GM23338 (cell line): ENCODE measurements around the gene DIDO1. TPM values are rescaled to one million over a fixed set of nuclear protein-coding genes. Genes with fewer than 3 reads are reported as not detected.

ENCODE experiments used
- ATAC-seq: fragments of 200-7000 bp; cut with Tn5 transposase; 3 replicates; pipeline ENCODE4 v1.9.1; 2020
- DNase-seq: peaks from one replicate; pipeline ENCODE4 v3.0.0-alpha.2; 2015; ENCODE audit warnings: low spot score
- H2AFZ ChIP-seq: fragments of 200-600 bp; sonication (generic); 2 replicates; pipeline ENCODE4 v1.8.0; 2016; ENCODE audit warnings: antibody characterized with exemption, mild to moderate bottlenecking, moderate library complexity
- H3F3A ChIP-seq: fragments of 200-600 bp; sonication (generic); replicated peaks from 2 replicates; pipeline ENCODE4 v1.8.0; 2017; ENCODE audit warnings: antibody characterized with exemption, mixed run types, low read depth
- H3K27ac ChIP-seq: fragments of 200-600 bp; sonication (generic); 2 replicates; pipeline ENCODE4 v1.6.1; 2016; ENCODE audit warnings: low read depth
- H3K27me3 ChIP-seq: fragments of 200-600 bp; sonication (generic); 2 replicates; pipeline ENCODE4 v1.8.0; 2016; ENCODE audit warnings: mild to moderate bottlenecking, mixed run types, moderate library complexity; ENCODE audit not compliant: insufficient read depth
- H3K36me3 ChIP-seq: fragments of 200-600 bp; sonication (generic); 2 replicates; pipeline ENCODE4 v1.8.0; 2016; ENCODE audit warnings: mild to moderate bottlenecking; ENCODE audit not compliant: insufficient read depth
- H3K4me1 ChIP-seq: fragments of 200-600 bp; sonication (generic); 2 replicates; pipeline ENCODE4 v1.8.0; 2016; ENCODE audit warnings: mild to moderate bottlenecking, moderate library complexity; ENCODE audit not compliant: insufficient read depth
- H3K4me2 ChIP-seq: fragments of 200-600 bp; sonication (generic); 2 replicates; pipeline ENCODE4 v1.7.1; 2017; ENCODE audit warnings: mixed run types
- H3K4me3 ChIP-seq: fragments of 200-600 bp; sonication (generic); 2 replicates; pipeline ENCODE4 v1.6.1; 2016; ENCODE audit warnings: mixed run types
- H3K79me2 ChIP-seq: fragments of 200-600 bp; sonication (generic); replicated peaks from 2 replicates; pipeline ENCODE4 v1.8.0; 2017; ENCODE audit warnings: mild to moderate bottlenecking; ENCODE audit not compliant: insufficient read depth
- H3K9me2 ChIP-seq: fragments of 200-600 bp; sonication (generic); 2 replicates; pipeline ENCODE4 v1.8.0; 2017; ENCODE audit not compliant: insufficient read depth
- H4K20me1 ChIP-seq: fragments of 200-600 bp; sonication (generic); replicated peaks from 2 replicates; pipeline ENCODE4 v1.8.0; 2017; ENCODE audit warnings: mild to moderate bottlenecking; ENCODE audit not compliant: insufficient read depth
- H3K27ac Mint-ChIP-seq: 2 replicates; pipeline ENCODE4 v1.8.0; 2020; ENCODE audit warnings: inconsistent platforms, mild to moderate bottlenecking, moderate library complexity, mixed read lengths
- H3K27me3 Mint-ChIP-seq: 3 replicates; pipeline ENCODE4 v1.8.0; 2022; ENCODE audit warnings: low read depth, mild to moderate bottlenecking, moderate library complexity, mixed read lengths, inconsistent platforms; ENCODE audit not compliant: insufficient read depth, poor library complexity
- H3K36me3 Mint-ChIP-seq: 3 replicates; pipeline ENCODE4 v1.8.0; 2021; ENCODE audit warnings: low read depth, mild to moderate bottlenecking, inconsistent platforms, moderate library complexity, mixed read lengths
- H3K4me1 Mint-ChIP-seq: 3 replicates; pipeline ENCODE4 v1.8.0; 2020; ENCODE audit warnings: mild to moderate bottlenecking, inconsistent platforms, mixed read lengths
- H3K4me3 Mint-ChIP-seq: 3 replicates; pipeline ENCODE4 v1.8.0; 2021; ENCODE audit warnings: moderate library complexity, mild to moderate bottlenecking, inconsistent platforms, mixed read lengths
- H3K9me3 Mint-ChIP-seq: 3 replicates; pipeline ENCODE4 v1.8.0; 2020; ENCODE audit warnings: moderate library complexity, mild to moderate bottlenecking, inconsistent platforms, mixed read lengths
- CREB1 ChIP-seq: fragments of 250-450 bp; sonication (Bioruptor Pico); IDR thresholded peaks from 2 replicates; pipeline ENCODE4 v1.5.0; 2020; ENCODE audit warnings: low read depth, mild to moderate bottlenecking, moderate library complexity
- ETS1 ChIP-seq: IDR thresholded peaks from 2 replicates; pipeline ENCODE4 v1.6.1; 2016; ENCODE audit warnings: antibody characterized with exemption
- JUNB ChIP-seq: IDR thresholded peaks from one replicate; pipeline ENCODE4 v1.6.1; 2016; ENCODE audit warnings: antibody characterized with exemption; ENCODE audit not compliant: unreplicated experiment
- NANOG ChIP-seq: IDR thresholded peaks from 2 replicates; pipeline ENCODE4 v1.6.1; 2016; ENCODE audit warnings: antibody characterized with exemption, borderline replicate concordance
- POLR2AphosphoS5 ChIP-seq: IDR thresholded peaks from 2 replicates; pipeline ENCODE4 v1.6.1; 2016; ENCODE audit warnings: antibody characterized with exemption, low read depth
- STAT1 ChIP-seq: IDR thresholded peaks from one replicate; pipeline ENCODE4 v1.6.1; 2016; ENCODE audit warnings: antibody characterized with exemption; ENCODE audit not compliant: unreplicated experiment
- ZNF331 ChIP-seq: fragments of 250-450 bp; sonication (Bioruptor Pico); IDR thresholded peaks from 2 replicates; pipeline ENCODE4 v1.5.0; 2020; ENCODE audit warnings: low read depth, mild to moderate bottlenecking, moderate library complexity
- ZNF462 ChIP-seq: fragments of 250-450 bp; sonication (Bioruptor Pico); IDR thresholded peaks from 2 replicates; pipeline ENCODE4 v1.5.0; 2020; ENCODE audit warnings: mild to moderate bottlenecking, moderate library complexity
- polyA plus RNA-seq: library from polyadenylated mRNA; unstranded; fragments of >200 nt; fragmentation: Nextera tagmentation; extraction: Ambion mirVana; gene quantifications from 2 replicates; pipeline ENCODE4 v1.2.1, GENCODE V29; 2016
- total RNA-seq: library from RNA; depleted of rRNA; stranded (reverse); fragments of >200 nt; shearing (Covaris generic); gene quantifications from 2 replicates; pipeline ENCODE4 v1.2.3, GENCODE V29; 2014
- TF ChIP-seq, protein P1 (sequence below): IDR thresholded peaks from one replicate; pipeline ENCODE4 v1.6.1; 2018; ENCODE audit warnings: antibody characterized with exemption; ENCODE audit not compliant: unreplicated experiment
- TF ChIP-seq, protein P2 (sequence below), 2 experiments: fragments of 200-600 bp in 1 of 2; sonication (generic) in 1 of 2; conservative IDR thresholded peaks; 2 replicates each; pipeline versions ENCODE4 v1.5.1 to v1.6.1; 2016 to 2017; ENCODE audit warnings: antibody characterized with exemption in 2 of 2, low read depth in 2 of 2, mild to moderate bottlenecking in 2 of 2, moderate library complexity in 1 of 2

Gene DIDO1
- total and polyA plus RNA-seq, 2 experiments from 2014 or later: 72.4 to 162 TPM

DNA sequence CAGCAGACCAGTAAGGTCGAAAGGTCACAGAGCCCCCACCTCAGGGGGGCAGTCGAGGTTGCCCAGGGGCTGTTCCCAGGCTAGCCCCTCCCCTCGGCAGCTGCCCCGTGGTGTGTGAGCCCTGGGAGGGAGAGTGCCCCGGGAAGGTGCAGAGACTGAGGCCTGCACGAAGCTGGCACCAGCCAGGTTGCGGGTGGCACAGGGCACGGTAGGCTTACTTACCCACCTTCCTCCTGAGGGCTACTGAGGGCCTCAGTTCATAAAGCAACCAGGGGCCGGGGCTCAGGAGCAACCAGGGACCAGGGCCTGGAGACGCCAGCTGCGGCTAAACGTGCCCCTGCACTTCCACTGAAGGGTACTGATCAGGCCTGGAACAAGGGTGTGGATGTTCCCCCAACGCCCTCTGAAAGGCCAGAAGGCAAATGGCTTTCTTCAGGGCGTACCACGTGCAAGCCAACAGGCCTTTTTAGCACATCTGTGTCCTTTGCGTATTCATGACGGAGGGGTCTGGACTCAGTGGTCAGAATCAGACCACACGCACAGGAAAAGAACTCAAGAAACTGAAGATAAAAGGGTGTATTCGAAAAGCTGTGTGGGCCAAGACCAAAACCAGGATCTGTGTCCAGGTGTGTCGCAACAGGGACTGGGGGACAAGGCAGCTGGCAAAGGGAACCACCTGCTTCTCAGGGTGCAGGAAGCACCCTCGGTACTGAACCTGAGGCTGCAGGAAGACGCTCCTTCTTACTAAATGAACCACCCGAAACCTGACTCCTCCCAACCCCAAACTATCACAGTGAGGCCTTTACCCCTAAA lies 40.2 kb downstream of the DIDO1 start (continued):
- TF ChIP-seq JUNB (no peak), POLR2AphosphoS5 (no peak; the same call in none of the 2 replicates)

DNA sequence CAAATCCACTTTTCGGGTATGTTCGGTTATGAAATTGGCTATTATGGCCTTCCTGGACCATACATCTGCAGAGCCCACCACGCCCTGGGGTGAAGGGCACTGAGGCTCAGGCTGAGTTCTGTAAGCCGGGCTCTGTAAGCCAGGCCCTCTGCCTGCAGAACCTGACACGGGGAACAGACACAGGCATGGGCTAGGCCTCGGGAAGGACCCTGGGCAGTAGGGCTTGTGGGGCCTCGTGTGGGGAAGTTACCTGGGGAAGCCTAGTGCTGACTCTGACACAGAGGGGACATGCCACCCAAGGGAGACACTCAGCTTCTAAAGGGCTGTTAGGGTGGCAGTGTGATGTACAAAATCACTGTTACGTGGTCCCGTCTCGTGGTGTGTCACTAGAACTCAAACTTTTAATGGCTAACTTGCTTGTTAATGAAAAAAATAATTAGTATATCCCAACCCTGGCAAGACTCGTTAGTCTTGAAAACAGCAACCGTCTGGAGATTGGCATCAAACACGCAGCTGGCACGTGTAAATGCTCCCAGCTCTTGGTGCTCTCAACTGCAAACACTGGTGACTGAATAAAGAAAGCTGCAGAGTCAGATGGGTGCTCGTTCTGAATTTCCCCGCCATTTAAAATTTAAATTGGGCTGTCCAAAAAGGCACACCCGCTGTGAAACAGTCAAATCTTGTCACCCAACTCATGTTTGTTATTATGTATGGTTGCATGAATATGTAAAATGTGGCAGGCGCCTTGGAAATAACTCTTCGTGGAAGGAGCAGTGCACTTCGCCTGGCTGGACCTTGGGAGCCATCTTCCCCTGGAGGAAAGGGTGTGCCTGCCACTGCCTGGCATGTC lies 41.0 kb downstream of the DIDO1 start:
- Histone ChIP-seq H3F3A (peaks cover 59% of the 10 kb centered on the region; the same call in 1 of the 2 replicates), H3K9me2 (no peaks in the 10 kb centered on the region), H3K4me3 (no peak overlapping the region), H3K27ac (no peak overlapping the region), H3K27me3 (no peaks in the 10 kb centered on the region), H4K20me1 (peaks cover 7% of the 10 kb centered on the region), H3K36me3 (peaks cover 36% of the 10 kb centered on the region), H3K4me2 (peak overlapping the region; percentile 15; the same call in 1 of the 2 replicates), H2AFZ (no peak overlapping the region), H3K4me1 (peaks cover 18% of the 10 kb centered on the region), H3K79me2 (no peaks in the 10 kb centered on the region)
- no peak for DNase-seq
- Mint-ChIP-seq H3K36me3 (peaks cover 53% of the 10 kb centered on the region), H3K4me3 (no peak overlapping the region), H3K27ac (no peak overlapping the region), H3K4me1 (peaks cover 42% of the 10 kb centered on the region), H3K9me3 (no peaks in the 10 kb centered on the region; the same call in 2 of the 3 replicates), H3K27me3 (peaks cover 13% of the 10 kb centered on the region)
- ATAC-seq: peak; percentile 9
- TF ChIP-seq, protein P1, sequence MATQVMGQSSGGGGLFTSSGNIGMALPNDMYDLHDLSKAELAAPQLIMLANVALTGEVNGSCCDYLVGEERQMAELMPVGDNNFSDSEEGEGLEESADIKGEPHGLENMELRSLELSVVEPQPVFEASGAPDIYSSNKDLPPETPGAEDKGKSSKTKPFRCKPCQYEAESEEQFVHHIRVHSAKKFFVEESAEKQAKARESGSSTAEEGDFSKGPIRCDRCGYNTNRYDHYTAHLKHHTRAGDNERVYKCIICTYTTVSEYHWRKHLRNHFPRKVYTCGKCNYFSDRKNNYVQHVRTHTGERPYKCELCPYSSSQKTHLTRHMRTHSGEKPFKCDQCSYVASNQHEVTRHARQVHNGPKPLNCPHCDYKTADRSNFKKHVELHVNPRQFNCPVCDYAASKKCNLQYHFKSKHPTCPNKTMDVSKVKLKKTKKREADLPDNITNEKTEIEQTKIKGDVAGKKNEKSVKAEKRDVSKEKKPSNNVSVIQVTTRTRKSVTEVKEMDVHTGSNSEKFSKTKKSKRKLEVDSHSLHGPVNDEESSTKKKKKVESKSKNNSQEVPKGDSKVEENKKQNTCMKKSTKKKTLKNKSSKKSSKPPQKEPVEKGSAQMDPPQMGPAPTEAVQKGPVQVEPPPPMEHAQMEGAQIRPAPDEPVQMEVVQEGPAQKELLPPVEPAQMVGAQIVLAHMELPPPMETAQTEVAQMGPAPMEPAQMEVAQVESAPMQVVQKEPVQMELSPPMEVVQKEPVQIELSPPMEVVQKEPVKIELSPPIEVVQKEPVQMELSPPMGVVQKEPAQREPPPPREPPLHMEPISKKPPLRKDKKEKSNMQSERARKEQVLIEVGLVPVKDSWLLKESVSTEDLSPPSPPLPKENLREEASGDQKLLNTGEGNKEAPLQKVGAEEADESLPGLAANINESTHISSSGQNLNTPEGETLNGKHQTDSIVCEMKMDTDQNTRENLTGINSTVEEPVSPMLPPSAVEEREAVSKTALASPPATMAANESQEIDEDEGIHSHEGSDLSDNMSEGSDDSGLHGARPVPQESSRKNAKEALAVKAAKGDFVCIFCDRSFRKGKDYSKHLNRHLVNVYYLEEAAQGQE: no peak
- no peak for TF ChIP-seq CREB1 (CRISPR knock-in tag)
- TF ChIP-seq, protein P2, sequence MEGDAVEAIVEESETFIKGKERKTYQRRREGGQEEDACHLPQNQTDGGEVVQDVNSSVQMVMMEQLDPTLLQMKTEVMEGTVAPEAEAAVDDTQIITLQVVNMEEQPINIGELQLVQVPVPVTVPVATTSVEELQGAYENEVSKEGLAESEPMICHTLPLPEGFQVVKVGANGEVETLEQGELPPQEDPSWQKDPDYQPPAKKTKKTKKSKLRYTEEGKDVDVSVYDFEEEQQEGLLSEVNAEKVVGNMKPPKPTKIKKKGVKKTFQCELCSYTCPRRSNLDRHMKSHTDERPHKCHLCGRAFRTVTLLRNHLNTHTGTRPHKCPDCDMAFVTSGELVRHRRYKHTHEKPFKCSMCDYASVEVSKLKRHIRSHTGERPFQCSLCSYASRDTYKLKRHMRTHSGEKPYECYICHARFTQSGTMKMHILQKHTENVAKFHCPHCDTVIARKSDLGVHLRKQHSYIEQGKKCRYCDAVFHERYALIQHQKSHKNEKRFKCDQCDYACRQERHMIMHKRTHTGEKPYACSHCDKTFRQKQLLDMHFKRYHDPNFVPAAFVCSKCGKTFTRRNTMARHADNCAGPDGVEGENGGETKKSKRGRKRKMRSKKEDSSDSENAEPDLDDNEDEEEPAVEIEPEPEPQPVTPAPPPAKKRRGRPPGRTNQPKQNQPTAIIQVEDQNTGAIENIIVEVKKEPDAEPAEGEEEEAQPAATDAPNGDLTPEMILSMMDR (conservative IDR thresholded peaks at IDR 0.05; ENCODE audit: low read depth in 2 of 2): no peak
- no peak for TF ChIP-seq ZNF462
- TF ChIP-seq ETS1: no peak
- TF ChIP-seq ZNF331 (CRISPR knock-in tag): no peak
- TF ChIP-seq NANOG: no peak
- no peak for TF ChIP-seq STAT1
